Calu3 (cell line): ENCODE measurements around the gene TNFAIP8. TPM values are rescaled to one million over a fixed set of nuclear protein-coding genes. Genes with fewer than 3 reads are reported as not detected.

Source experiments
- BruUV-seq: library from RNA; stranded (reverse); fragments of 400-500 nt; replicated peaks from 2 replicates; lab custom pipeline; 2021; lab: Mats Ljungman, UMichigan
- CTCF ChIA-PET: fragments of 300-600 bp; sonication (Branson Sonifier 250); formaldehyde crosslinking; loops from one replicate; lab custom pipeline; 2022; ENCODE audit warnings: antibody characterized with exemption; lab: Charles Lee
- DNase-seq: peaks from one replicate; pipeline ENCODE4 v3.0.0; 2022
- H3K27ac Mint-ChIP-seq: one replicate; pipeline ENCODE4 v1.8.0; 2022; ENCODE audit warnings: mixed read lengths; ENCODE audit not compliant: unreplicated experiment
- H3K27me3 Mint-ChIP-seq: one replicate; pipeline ENCODE4 v1.8.0; 2022; ENCODE audit warnings: mixed read lengths; ENCODE audit not compliant: unreplicated experiment
- H3K36me3 Mint-ChIP-seq: one replicate; pipeline ENCODE4 v1.8.0; 2022; ENCODE audit warnings: mild to moderate bottlenecking, moderate library complexity, mixed read lengths; ENCODE audit not compliant: insufficient read depth, unreplicated experiment
- H3K4me1 Mint-ChIP-seq: one replicate; pipeline ENCODE4 v1.8.0; 2022; ENCODE audit warnings: mild to moderate bottlenecking, low read depth, mixed read lengths; ENCODE audit not compliant: unreplicated experiment
- H3K4me3 Mint-ChIP-seq: one replicate; pipeline ENCODE4 v1.8.0; 2022; ENCODE audit warnings: mild to moderate bottlenecking, low read depth, moderate library complexity, mixed read lengths; ENCODE audit not compliant: unreplicated experiment
- H3K9me3 Mint-ChIP-seq: one replicate; pipeline ENCODE4 v1.8.0; 2022; ENCODE audit warnings: low read depth, mixed read lengths; ENCODE audit not compliant: unreplicated experiment
- intact Hi-C: fragments of 100-400 bp; cut with micrococcal nuclease; formaldehyde crosslinking; loops from one replicate; pipeline ENCODE4 v1.10.0; 2022; ENCODE audit not compliant: unreplicated experiment
- total RNA-seq: library from RNA; stranded (reverse); gene quantifications from 2 replicates; pipeline ENCODE4 v1.2.3, GENCODE V29; 2022
- TF ChIP-seq, protein P1 (sequence below): fragments of 200-600 bp; IDR thresholded peaks from one replicate; pipeline ENCODE4 v1.8.0; 2022; ENCODE audit warnings: antibody characterized with exemption; ENCODE audit not compliant: unreplicated experiment

The TNFAIP8 gene
- total RNA-seq, 1 experiment from 2014 or later: 30.6 TPM

DNA sequence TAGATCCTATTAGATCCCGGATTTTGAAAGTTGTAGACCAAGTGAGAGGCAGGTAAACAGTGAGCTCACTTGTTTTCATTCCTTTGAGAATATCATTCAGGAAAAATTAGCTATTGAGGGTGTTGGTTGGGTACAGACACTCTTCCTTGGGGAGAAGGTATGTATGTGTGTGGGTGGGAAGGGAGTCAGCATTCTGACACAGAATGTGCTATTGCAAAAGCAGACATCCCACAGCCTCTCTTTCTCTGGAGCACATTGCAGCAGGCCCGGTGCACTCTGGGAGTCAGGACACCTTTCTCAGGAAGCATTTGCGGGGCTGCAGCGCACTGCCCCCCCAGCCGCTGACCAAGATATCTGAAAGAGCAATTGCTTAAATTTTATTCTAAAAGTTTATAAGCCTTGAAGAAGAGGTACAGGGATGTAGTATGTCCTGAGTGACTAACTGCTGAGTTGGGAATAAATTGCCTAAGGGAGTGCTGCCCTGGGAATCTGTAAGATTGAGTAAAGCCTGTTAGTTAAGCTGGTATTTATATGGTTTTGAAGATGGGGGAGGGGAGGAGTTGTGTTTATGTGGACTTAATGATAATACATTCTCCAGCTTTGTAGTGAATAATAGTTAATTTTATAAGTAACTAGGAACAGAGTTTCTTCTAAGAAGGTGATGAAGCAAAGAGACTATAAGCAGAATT lies 5.2 kb downstream of the TNFAIP8 start:
- Mint-ChIP-seq H3K27ac (peak overlapping the region; percentile 29), H3K9me3 (peaks cover 2% of the 10 kb centered on the region), H3K36me3 (peaks cover 10% of the 10 kb centered on the region), H3K27me3 (no peaks in the 10 kb centered on the region), H3K4me3 (no peak overlapping the region), H3K4me1 (peaks cover 76% of the 10 kb centered on the region)
- intact Hi-C loops: loop anchor here (2.0 kb wide), 1 partner anchor 36 kb away; no protein-coding TSS in a partner anchor
- peak; percentile 22 for DNase-seq
- TF ChIP-seq, protein P1, sequence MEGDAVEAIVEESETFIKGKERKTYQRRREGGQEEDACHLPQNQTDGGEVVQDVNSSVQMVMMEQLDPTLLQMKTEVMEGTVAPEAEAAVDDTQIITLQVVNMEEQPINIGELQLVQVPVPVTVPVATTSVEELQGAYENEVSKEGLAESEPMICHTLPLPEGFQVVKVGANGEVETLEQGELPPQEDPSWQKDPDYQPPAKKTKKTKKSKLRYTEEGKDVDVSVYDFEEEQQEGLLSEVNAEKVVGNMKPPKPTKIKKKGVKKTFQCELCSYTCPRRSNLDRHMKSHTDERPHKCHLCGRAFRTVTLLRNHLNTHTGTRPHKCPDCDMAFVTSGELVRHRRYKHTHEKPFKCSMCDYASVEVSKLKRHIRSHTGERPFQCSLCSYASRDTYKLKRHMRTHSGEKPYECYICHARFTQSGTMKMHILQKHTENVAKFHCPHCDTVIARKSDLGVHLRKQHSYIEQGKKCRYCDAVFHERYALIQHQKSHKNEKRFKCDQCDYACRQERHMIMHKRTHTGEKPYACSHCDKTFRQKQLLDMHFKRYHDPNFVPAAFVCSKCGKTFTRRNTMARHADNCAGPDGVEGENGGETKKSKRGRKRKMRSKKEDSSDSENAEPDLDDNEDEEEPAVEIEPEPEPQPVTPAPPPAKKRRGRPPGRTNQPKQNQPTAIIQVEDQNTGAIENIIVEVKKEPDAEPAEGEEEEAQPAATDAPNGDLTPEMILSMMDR: no peak
- CTCF ChIA-PET: interaction anchor here (1.4 kb wide), 1 partner anchor 29 kb away, joined by 4 read pairs; no protein-coding TSS in a partner anchor
- BruUV-seq: no TSS peak

DNA sequence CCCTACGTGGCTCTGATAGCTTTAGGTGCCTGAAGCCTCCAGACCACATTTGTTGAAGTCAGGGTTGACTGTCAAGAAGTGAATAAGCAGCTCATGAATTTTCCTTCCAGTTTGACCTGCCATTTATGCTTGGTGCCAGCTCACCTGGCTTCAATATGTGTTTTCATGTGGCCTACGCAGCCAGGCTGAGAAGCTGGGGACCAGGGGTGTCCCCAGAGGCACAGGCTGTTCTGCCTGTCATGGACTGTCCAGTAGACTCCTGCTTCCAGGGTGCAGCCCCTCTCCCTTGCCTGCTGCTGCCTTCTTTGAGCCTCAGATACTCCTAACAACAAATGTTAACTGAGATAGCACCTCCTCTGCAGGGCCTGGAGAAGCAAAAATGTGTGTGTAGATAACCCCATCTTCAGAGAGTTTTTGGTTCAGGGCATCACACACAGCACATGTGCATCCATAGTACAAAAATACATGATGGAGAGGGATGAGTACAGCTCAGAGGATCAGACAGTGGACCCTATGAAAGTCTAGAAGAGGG lies 5.8 kb downstream of the TNFAIP8 start:
- Mint-ChIP-seq H3K4me3 (no peak overlapping the region), H3K9me3 (peaks cover 2% of the 10 kb centered on the region), H3K27me3 (no peaks in the 10 kb centered on the region), H3K27ac (no peak overlapping the region), H3K36me3 (peaks cover 5% of the 10 kb centered on the region), H3K4me1 (peaks cover 76% of the 10 kb centered on the region)
- no peak for DNase-seq
- intact Hi-C loops: loop anchor here (2.0 kb wide), 1 partner anchor 35 kb away; no protein-coding TSS in a partner anchor
- TF ChIP-seq, protein P1: no peak
- BruUV-seq: no TSS peak
- CTCF ChIA-PET: interaction anchor here (0.6 to 1.2 kb wide), 2 partner anchors 13 to 25 kb away, joined by 3 read pairs; no protein-coding TSS in a partner anchor

DNA sequence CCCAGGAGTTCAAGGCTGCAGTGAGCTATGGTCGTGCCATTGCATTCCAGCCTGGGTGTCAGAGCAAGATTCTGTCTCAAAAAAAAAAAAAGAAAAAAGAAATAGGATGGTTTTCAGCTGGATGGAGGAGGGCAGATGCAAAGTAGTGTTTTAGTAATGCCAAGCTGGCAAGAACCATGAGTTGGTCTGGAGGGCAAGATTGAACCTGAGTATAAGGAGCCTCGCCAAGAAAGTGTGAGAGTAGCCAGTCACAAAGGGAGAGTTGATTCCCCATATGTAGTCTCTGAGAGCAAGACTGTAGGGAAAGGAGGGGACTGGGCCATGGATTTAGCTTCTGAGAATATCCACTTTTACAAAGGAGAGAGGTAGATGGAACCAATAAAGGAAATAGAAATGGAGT lies 6.9 kb downstream of the TNFAIP8 start:
- H3K27me3 Mint-ChIP-seq: no peaks in the 10 kb centered on the region
- H3K36me3 Mint-ChIP-seq: peaks cover 5% of the 10 kb centered on the region
- H3K27ac Mint-ChIP-seq: no peak overlapping the region
- peaks cover 76% of the 10 kb centered on the region for H3K4me1 Mint-ChIP-seq
- DNase-seq: no peak
- intact Hi-C loops: no loop called here
- TF ChIP-seq, protein P1: no peak
- CTCF ChIA-PET: interaction anchor here (0.7 to 1.2 kb wide), 2 partner anchors 12 to 77 kb away, joined by 3 to 5 read pairs; no protein-coding TSS in a partner anchor
- no peak overlapping the region for H3K4me3 Mint-ChIP-seq
- H3K9me3 Mint-ChIP-seq: peaks cover 2% of the 10 kb centered on the region
- no TSS peak for BruUV-seq

DNA sequence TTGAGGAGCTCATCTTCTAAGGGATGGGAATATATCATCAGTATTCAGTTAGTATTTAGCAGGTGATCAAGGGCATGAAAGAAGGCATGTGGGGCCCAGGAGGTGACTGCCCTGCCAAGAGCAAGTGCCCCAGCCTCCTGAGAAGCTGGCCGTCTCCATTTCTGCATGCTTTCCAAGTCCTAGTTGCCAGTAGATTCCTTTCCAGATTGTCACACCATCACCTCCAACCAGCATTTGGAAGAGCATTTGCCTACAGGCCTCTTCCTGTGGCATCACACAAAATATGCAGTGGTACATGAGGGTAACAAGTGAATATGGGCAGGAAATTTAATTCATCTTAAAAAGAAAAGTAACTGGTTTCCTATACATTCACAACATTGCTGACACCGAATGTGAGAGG lies 7.5 kb downstream of the TNFAIP8 start:
- Mint-ChIP-seq H3K9me3 (peaks cover 2% of the 10 kb centered on the region), H3K4me1 (peaks cover 76% of the 10 kb centered on the region), H3K36me3 (peaks cover 5% of the 10 kb centered on the region), H3K4me3 (no peak overlapping the region), H3K27me3 (no peaks in the 10 kb centered on the region), H3K27ac (no peak overlapping the region)
- BruUV-seq: no TSS peak
- CTCF ChIA-PET: interaction anchor here (0.7 kb wide), 1 partner anchor 77 kb away, joined by 5 read pairs; no protein-coding TSS in a partner anchor
- TF ChIP-seq, protein P1: no peak
- intact Hi-C loops: no loop called here
- no peak for DNase-seq
